H1 (cell line): ENCODE data around the gene BCAP31. TPM values are rescaled to one million over a fixed set of nuclear protein-coding genes. Genes with fewer than 3 reads are reported as not detected.
A peak's percentile ranks its signal among the peaks of the same experiment; 100 is the strongest.

Experiments
- CTCF ChIA-PET: fragments of 300-600 bp; sonication (Branson Sonifier 250); formaldehyde crosslinking; loops from one replicate; lab custom pipeline; 2021; ENCODE audit not compliant: partially characterized antibody; lab: Charles Lee
- POLR2A ChIA-PET: fragments of 300-600 bp; sonication (Branson Sonifier 250); formaldehyde crosslinking; loops from one replicate; lab custom pipeline; 2021; ENCODE audit warnings: inconsistent platforms; ENCODE audit not compliant: partially characterized antibody; lab: Charles Lee
- DNase-seq, 2 experiments: peaks; one replicate each; pipeline versions ENCODE4 v3.0.0 to v3.0.0-alpha.2; 2010 to 2022; ENCODE audit warnings: low spot score in 2 of 2, low read depth in 1 of 2, mixed read lengths in 1 of 2
- FAIRE-seq: peaks from 2 replicates; lab custom pipeline; 2011; peaks lifted over from hg19 to GRCh38; lab: Jason Lieb, UNC
- H2AFZ ChIP-seq: 2 replicates; pipeline ENCODE4 v1.8.1; 2012; ENCODE audit warnings: low read length, inconsistent platforms
- H2AK5ac ChIP-seq: 2 replicates; pipeline ENCODE4 v1.6.1; 2013; ENCODE audit warnings: low read depth, low read length
- H2BK120ac ChIP-seq: replicated peaks from 2 replicates; pipeline ENCODE3; 2013; ENCODE audit warnings: low read depth, low read length, inconsistent platforms
- H2BK12ac ChIP-seq: 2 replicates; pipeline ENCODE4 v1.6.1; 2013; ENCODE audit warnings: low read depth, low read length
- H2BK15ac ChIP-seq: 2 replicates; pipeline ENCODE4 v1.6.1; 2013; ENCODE audit warnings: low read length
- H2BK20ac ChIP-seq: 2 replicates; pipeline ENCODE4 v1.6.1; 2013; ENCODE audit warnings: low read length
- H2BK5ac ChIP-seq: 2 replicates; pipeline ENCODE4 v1.6.1; 2013; ENCODE audit warnings: low read depth, low read length
- H3K14ac ChIP-seq: 2 replicates; pipeline ENCODE4 v1.6.1; 2013; ENCODE audit warnings: inconsistent platforms; ENCODE audit not compliant: insufficient read length
- H3K18ac ChIP-seq: 2 replicates; pipeline ENCODE4 v1.6.1; 2013; ENCODE audit warnings: low read length; ENCODE audit errors: extremely low read depth
- H3K23ac ChIP-seq: 2 replicates; pipeline ENCODE4 v1.6.1; 2013; ENCODE audit warnings: inconsistent platforms; ENCODE audit not compliant: insufficient read length
- H3K23me2 ChIP-seq: 2 replicates; pipeline ENCODE4 v1.6.1; 2013; ENCODE audit warnings: low read depth, low read length
- H3K27ac ChIP-seq: 2 replicates; pipeline ENCODE4 v1.6.1; 2011; ENCODE audit warnings: low read depth, low read length, inconsistent platforms
- H3K27me3 ChIP-seq, 4 experiments: replicated peaks in 1 of 4; 1 replicate in 1 of 4; 2 replicates in 3 of 4; pipeline versions ENCODE4 v1.6.1 to v1.8.1; 2011 to 2013; ENCODE audit warnings: low read length in 3 of 4, mild to moderate bottlenecking in 3 of 4, inconsistent platforms in 2 of 4, mixed read lengths in 2 of 4, moderate library complexity in 1 of 4; ENCODE audit not compliant: control insufficient read depth in 3 of 4, insufficient read depth in 3 of 4; ENCODE audit errors: extremely low read depth in 1 of 4
- H3K36me3 ChIP-seq, 4 experiments: 2 replicates each; pipeline versions ENCODE4 v1.6.1 to v1.8.1; 2011 to 2013; ENCODE audit warnings: mild to moderate bottlenecking in 4 of 4, low read length in 3 of 4, moderate library complexity in 2 of 4, control low read depth in 1 of 4, inconsistent platforms in 1 of 4; ENCODE audit not compliant: insufficient read depth in 4 of 4, control insufficient read depth in 2 of 4
- H3K4ac ChIP-seq: replicated peaks from 2 replicates; pipeline ENCODE3; 2013; ENCODE audit warnings: low read length, low read depth, mixed read lengths, inconsistent platforms; ENCODE audit not compliant: insufficient read length
- H3K4me1 ChIP-seq, 4 experiments: replicated peaks in 1 of 4; 1 replicate in 1 of 4; 2 replicates in 3 of 4; pipeline versions ENCODE4 v1.6.1 to v1.8.1; 2011 to 2013; ENCODE audit warnings: low read length in 3 of 4, inconsistent platforms in 2 of 4, mixed read lengths in 1 of 4; ENCODE audit not compliant: insufficient read depth in 4 of 4, control insufficient read depth in 3 of 4
- H3K4me2 ChIP-seq, 2 experiments: 2 replicates each; pipeline versions ENCODE4 v1.6.1 to v1.8.1; 2011 to 2013; ENCODE audit warnings: low read depth in 2 of 2, low read length in 2 of 2, control low read depth in 1 of 2, inconsistent platforms in 1 of 2, mild to moderate bottlenecking in 1 of 2; ENCODE audit not compliant: insufficient read depth in 1 of 2
- H3K4me3 ChIP-seq, 4 experiments: fragments of 200-600, 300-600 bp in 1 of 4; sonication (generic), shearing (Covaris generic), sonication (Bioruptor Twin) in 1 of 4; 2 replicates each; pipeline versions ENCODE4 v1.5.1 to v1.8.1; 2011 to 2016; ENCODE audit warnings: low read length in 4 of 4, low read depth in 3 of 4, control low read depth in 2 of 4, inconsistent platforms in 2 of 4, mild to moderate bottlenecking in 2 of 4, mixed read lengths in 1 of 4, moderate library complexity in 1 of 4; ENCODE audit not compliant: insufficient read depth in 2 of 4; ENCODE audit errors: extremely low read depth in 1 of 4
- H3K56ac ChIP-seq: replicated peaks from 2 replicates; pipeline ENCODE3; 2013; ENCODE audit warnings: low read depth, mild to moderate bottlenecking, mixed read lengths, low read length, inconsistent platforms; ENCODE audit not compliant: insufficient read length
- H3K79me1 ChIP-seq: 2 replicates; pipeline ENCODE4 v1.6.1; 2013; ENCODE audit warnings: low read depth, low read length, control low read depth
- H3K79me2 ChIP-seq, 2 experiments: 2 replicates each; pipeline versions ENCODE4 v1.6.1 to v1.8.1; 2012 to 2013; ENCODE audit warnings: low read length in 2 of 2, mild to moderate bottlenecking in 2 of 2, inconsistent platforms in 1 of 2; ENCODE audit not compliant: insufficient read depth in 2 of 2, control insufficient read depth in 1 of 2
- H3K9ac ChIP-seq, 4 experiments: replicated peaks in 1 of 4; 1 replicate in 1 of 4; 2 replicates in 3 of 4; pipeline versions ENCODE4 v1.6.1 to v1.8.1; 2011 to 2013; ENCODE audit warnings: low read depth in 3 of 4, low read length in 3 of 4, control low read depth in 2 of 4, mild to moderate bottlenecking in 2 of 4, moderate library complexity in 2 of 4, inconsistent platforms in 1 of 4; ENCODE audit errors: extremely low read depth in 1 of 4
- H3K9me3 ChIP-seq, 2 experiments: 2 replicates each; pipeline versions ENCODE4 v1.6.1 to v1.8.1; 2012 to 2013; ENCODE audit warnings: mild to moderate bottlenecking in 2 of 2, moderate library complexity in 2 of 2, control low read depth in 1 of 2, inconsistent platforms in 1 of 2, low read depth in 1 of 2, low read length in 1 of 2, mixed read lengths in 1 of 2; ENCODE audit not compliant: insufficient read depth in 2 of 2
- H4K20me1 ChIP-seq, 2 experiments: replicated peaks in 1 of 2; 2 replicates each; pipeline versions ENCODE3 to v1.8.1; 2011 to 2013; ENCODE audit warnings: inconsistent platforms in 2 of 2, low read length in 2 of 2, mild to moderate bottlenecking in 1 of 2; ENCODE audit not compliant: insufficient read depth in 2 of 2, control insufficient read depth in 1 of 2
- H4K5ac ChIP-seq: 2 replicates; pipeline ENCODE4 v1.6.1; 2013; ENCODE audit warnings: low read length, low read depth, mixed read lengths, inconsistent platforms; ENCODE audit not compliant: insufficient read length
- H4K8ac ChIP-seq: 2 replicates; pipeline ENCODE4 v1.8.0; 2013; ENCODE audit warnings: mild to moderate bottlenecking, moderate library complexity, low read length, inconsistent platforms; ENCODE audit not compliant: insufficient read depth; ENCODE audit errors: extremely low read depth
- H4K91ac ChIP-seq: replicated peaks from 2 replicates; pipeline ENCODE3; 2013; ENCODE audit warnings: low read length, mixed read lengths, inconsistent platforms; ENCODE audit not compliant: insufficient read length
- ATF3 ChIP-seq: IDR thresholded peaks from 2 replicates; pipeline ENCODE4 v1.6.1; 2011; ENCODE audit warnings: low read depth, mild to moderate bottlenecking, low read length; ENCODE audit not compliant: insufficient read depth
- BCL11A ChIP-seq, 2 experiments: IDR thresholded peaks; one replicate each; pipeline ENCODE4 v1.6.1; 2011; ENCODE audit warnings: low read depth in 2 of 2, low read length in 2 of 2, mild to moderate bottlenecking in 2 of 2
- CBX5 ChIP-seq: fragments of 300-800, 300-1000 bp; sonication (generic); IDR thresholded peaks from 2 replicates; pipeline ENCODE4 v1.7.1; 2016; ENCODE audit warnings: antibody characterized with exemption, low read length, low read depth
- GTF2F1 ChIP-seq: IDR thresholded peaks from 2 replicates; pipeline ENCODE4 v1.6.1; 2012; ENCODE audit warnings: low read depth, low read length, improper control_type of control experiment, borderline replicate concordance
- KDM4A ChIP-seq: IDR thresholded peaks from one replicate; pipeline ENCODE4 v1.7.1; 2012; ENCODE audit warnings: low read depth, mild to moderate bottlenecking, moderate library complexity, low read length, inconsistent platforms; ENCODE audit not compliant: severe bottlenecking
- MAFK ChIP-seq: IDR thresholded peaks from 2 replicates; pipeline ENCODE4 v1.6.1; 2012; ENCODE audit warnings: low read depth, mild to moderate bottlenecking, improper control_type of control experiment, low read length
- NRF1 ChIP-seq: IDR thresholded peaks from 2 replicates; pipeline ENCODE4 v1.6.1; 2011; ENCODE audit warnings: mild to moderate bottlenecking, low read depth, low read length, improper control_type of control experiment
- PHF8 ChIP-seq: fragments of 200-600 bp; sonication (generic); conservative IDR thresholded peaks from 2 replicates; pipeline ENCODE4 v1.7.1; 2012; ENCODE audit warnings: low read depth, mild to moderate bottlenecking, inconsistent platforms, low read length, moderate library complexity
- SIRT6 ChIP-seq: IDR thresholded peaks from one replicate; pipeline ENCODE4 v1.7.1; 2012; ENCODE audit warnings: low read length, inconsistent platforms
- ZNF274 ChIP-seq: IDR thresholded peaks from 2 replicates; pipeline ENCODE4 v1.7.0; 2012; ENCODE audit warnings: low read length, borderline replicate concordance; ENCODE audit errors: extremely low read depth
- WGBS, 2 experiments: shearing (Covaris generic) in 1 of 2; methylation state at CpG; one replicate each; pipeline versions ENCODE4 v1.1.6 to v1.1.7; 2013 to 2015; ENCODE audit warnings: low lambda C conversion rate in 2 of 2, mixed read lengths in 2 of 2, inconsistent platforms in 1 of 2, low coverage in 1 of 2, missing lambda C conversion rate in 1 of 2; ENCODE audit not compliant: insufficient replicate concordance in 2 of 2, insufficient coverage in 1 of 2, insufficient read length in 1 of 2; ENCODE audit errors: extremely low coverage in 1 of 2, missing lambda C conversion rate in 1 of 2; 5-methylcytosine and 5-hydroxymethylcytosine counted together
- polyA plus RNA-seq, 7 experiments: library from polyadenylated mRNA; depleted of rRNA in 3 of 7; stranded (reverse) in 5 of 7; unstranded in 2 of 7; fragments of >200 nt in 5 of 7; fragments of 200-250 nt in 2 of 7; gene quantifications; 1 replicate in 5 of 7; 2 replicates in 1 of 7; 4 replicates in 1 of 7; pipeline versions ENCODE4 v1.2.1 to v1.2.3, GENCODE V29; 2011 to 2013; ENCODE audit warnings: missing spikeins in 2 of 7, mixed read lengths in 2 of 7
- total RNA-seq: library from RNA; stranded (reverse); fragmentation: NEBNext Ultra II Directional; extraction: Animal tissue kit (Norgen Biotek cat#: 25700); gene quantifications from 2 replicates; pipeline ENCODE4 v1.2.1, GENCODE V29; 2021

BCAP31 gene
- total and polyA plus RNA-seq, 2 of the 8 experiments (the other 6 are each of a cell fraction or from before 2014, with no cell fraction given): 136 to 159 TPM

DNA sequence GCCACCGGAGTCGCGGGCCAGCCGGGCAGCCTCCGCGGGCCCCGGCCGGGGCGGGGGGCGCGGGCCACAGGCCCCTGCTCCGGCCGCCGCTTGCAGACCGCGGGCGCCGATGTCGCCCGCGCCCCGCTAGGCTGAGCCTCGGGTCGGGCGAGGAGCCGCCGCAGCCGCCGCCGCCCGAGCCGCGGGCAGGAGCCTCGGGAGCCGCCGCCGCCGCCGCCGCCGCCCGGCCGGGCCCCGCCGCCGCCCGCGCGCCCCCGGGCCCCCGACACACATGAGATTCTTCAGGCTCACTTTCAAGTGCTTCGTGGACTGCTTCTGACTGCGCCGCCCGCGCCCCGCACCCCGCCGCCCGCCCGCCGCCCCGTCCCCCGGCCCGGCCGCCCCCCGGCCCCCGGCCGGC, 36.1 kb downstream of the BCAP31 start:
- Histone ChIP-seq H4K8ac (no peak overlapping the region), H3K18ac (no peak overlapping the region), H3K4me3 (peak overlapping the region in 1 of 4 experiments; percentile 58; a peak in 1 of 8 replicates), H2BK120ac (no peak overlapping the region), H2AK5ac (no peak overlapping the region), H3K4me2 (no peak overlapping the region; a peak in 1 of 4 replicates), H3K27ac (no peak overlapping the region), H3K36me3 (peaks cover 0 to 23% (median 0%) of the 10 kb centered on the region in 4 experiments; a peak in 3 of 8 replicates), H3K14ac (no peak overlapping the region), H3K4ac (no peak overlapping the region), H3K79me2 (peaks cover 0 to 13% of the 10 kb centered on the region in 2 experiments; a peak in 3 of 4 replicates), H3K9me3 (peaks cover 4 to 5% of the 10 kb centered on the region in 2 experiments; a peak in 2 of 4 replicates), H2BK5ac (no peak overlapping the region), H2AFZ (no peak overlapping the region), H3K9ac (peak overlapping the region in 1 of 4 experiments; percentile 41; a peak in 1 of 7 replicates), H4K5ac (no peak overlapping the region), H3K27me3 (no peaks in the 10 kb centered on the region), H3K23ac (no peak overlapping the region), H4K20me1 (peaks cover 2 to 3% of the 10 kb centered on the region in 2 experiments), H2BK20ac (no peak overlapping the region), H3K4me1 (peaks cover 0 to 27% (median 11%) of the 10 kb centered on the region in 4 experiments; a peak in 6 of 7 replicates), H3K56ac (no peak overlapping the region), H2BK15ac (no peak overlapping the region), H4K91ac (no peak overlapping the region), H3K79me1 (no peaks in the 10 kb centered on the region; the same call in 1 of the 2 replicates), H3K23me2 (no peaks in the 10 kb centered on the region), H2BK12ac (no peak overlapping the region)
- ChIA-PET CTCF (interaction anchor here (0.9 to 2.1 kb wide), 5 partner anchors 8 to 148 kb away, joined by 3 to 10 read pairs (median 5); no protein-coding TSS in a partner anchor), POLR2A (interaction anchor here (2.1 kb wide), 1 partner anchor 18 kb away, joined by 6 read pairs; no protein-coding TSS in a partner anchor)
- FAIRE-seq (no peak), DNase-seq (no peak)
- WGBS, 2 experiments: no CpG with 5 or more reads among the region's 69 CpGs
- TF ChIP-seq PHF8 (no peak), MAFK (no peak), CBX5 (no peak), KDM4A (no peak), NRF1 (no peak), ZNF274 (no peak), SIRT6 (no peak), GTF2F1 (no peak), BCL11A (IDR thresholded peaks at IDR 0.05; ENCODE audit: low read depth in 2 of 2, low read length in 2 of 2) (no peak), ATF3 (no peak)
